Measurements from ENCODE around the gene COMP. TPM values are rescaled to one million over a fixed set of nuclear protein-coding genes. Genes with fewer than 3 reads are reported as not detected.
A peak's percentile ranks its signal among the peaks of the same experiment; 100 is the strongest.

COMP gene
- total RNA-seq, 1 experiment from 2014 or later, result 0.16 TPM

DNA sequence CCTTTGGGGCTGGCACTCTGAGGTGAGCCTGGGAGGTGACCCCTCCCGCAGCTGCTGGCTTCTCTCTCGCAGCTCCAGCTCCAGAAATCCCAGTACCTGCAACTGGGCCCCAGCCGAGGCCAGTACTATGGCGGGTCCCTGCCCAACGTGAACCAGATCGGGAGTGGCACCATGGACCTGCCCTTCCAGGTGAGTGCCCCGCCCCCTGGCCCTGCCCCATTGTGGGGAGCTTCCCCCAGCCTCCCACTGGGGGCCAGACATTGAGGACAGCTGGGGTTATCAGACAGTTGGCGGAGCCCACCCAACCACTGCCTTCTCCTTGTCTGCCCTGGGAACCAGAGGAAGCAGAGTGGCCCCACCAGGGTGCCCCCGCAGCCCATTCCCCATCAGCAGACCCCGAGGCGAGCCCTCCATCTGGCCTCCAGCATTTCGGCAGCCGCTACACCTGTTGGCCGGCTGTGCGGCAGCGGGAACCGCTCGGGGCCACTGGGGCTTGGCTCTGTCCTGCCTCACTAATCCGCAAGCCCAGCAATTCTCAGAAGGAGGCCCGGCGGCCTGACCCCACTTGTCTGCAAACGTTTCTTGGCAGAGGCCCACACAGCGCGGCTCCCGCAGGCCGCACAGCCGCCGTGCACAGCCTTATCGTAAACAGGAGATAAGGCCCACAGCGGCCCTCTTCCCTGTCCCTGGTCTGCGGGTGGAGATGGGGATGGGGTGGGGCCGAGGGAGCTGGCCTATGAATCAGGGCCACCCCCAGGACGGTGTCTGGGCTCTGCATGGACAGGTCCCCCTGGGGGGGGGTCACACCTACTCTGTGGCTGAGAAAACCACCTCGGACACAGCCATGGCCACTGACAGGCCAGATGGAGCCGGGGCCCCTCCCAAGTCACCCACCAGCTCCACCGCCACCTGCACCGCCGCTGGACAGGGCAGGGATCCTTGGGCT is 48.0 kb downstream of the COMP start:
- H3K4me1 Mint-ChIP-seq (ENCODE audit: low read depth, unreplicated experiment), result peaks cover 15% of the 10 kb centered on the region
- Histone ChIP-seq H3K9me3 (no peaks in the 10 kb centered on the region), H3K4me3 (ENCODE audit: low read depth, low read length) (no peak overlapping the region), H3K36me3 (ENCODE audit: control insufficient read depth, insufficient read depth, low read length) (no peaks in the 10 kb centered on the region), H3K4me1 (peaks cover 58% of the 10 kb centered on the region), H3K27me3 (replicated peaks; ENCODE audit: control insufficient read depth, insufficient read depth, low read length) (no peaks in the 10 kb centered on the region)
- peak overlapping the region; percentile 73 for H3K27ac Mint-ChIP-seq (ENCODE audit: unreplicated experiment)
- H3K36me3 Mint-ChIP-seq (ENCODE audit: insufficient read depth, unreplicated experiment), result peaks cover 12% of the 10 kb centered on the region
- H3K9me3 Mint-ChIP-seq (ENCODE audit: unreplicated experiment), result no peaks in the 10 kb centered on the region
- no TSS peak for BruUV-seq (replicated peaks)
- peak; percentile 47 to 72 for DNase-seq
- CTCF ChIA-PET, result interaction anchor here (0.5 to 0.8 kb wide), 2 partner anchors 28 to 148 kb away, joined by 3 read pairs; no protein-coding TSS in a partner anchor
- intact Hi-C loops (cut with micrococcal nuclease; ENCODE audit: unreplicated experiment), result no loop called here
- H3K4me3 Mint-ChIP-seq (ENCODE audit: unreplicated experiment), result no peak overlapping the region
- TF ChIP-seq, protein P1, sequence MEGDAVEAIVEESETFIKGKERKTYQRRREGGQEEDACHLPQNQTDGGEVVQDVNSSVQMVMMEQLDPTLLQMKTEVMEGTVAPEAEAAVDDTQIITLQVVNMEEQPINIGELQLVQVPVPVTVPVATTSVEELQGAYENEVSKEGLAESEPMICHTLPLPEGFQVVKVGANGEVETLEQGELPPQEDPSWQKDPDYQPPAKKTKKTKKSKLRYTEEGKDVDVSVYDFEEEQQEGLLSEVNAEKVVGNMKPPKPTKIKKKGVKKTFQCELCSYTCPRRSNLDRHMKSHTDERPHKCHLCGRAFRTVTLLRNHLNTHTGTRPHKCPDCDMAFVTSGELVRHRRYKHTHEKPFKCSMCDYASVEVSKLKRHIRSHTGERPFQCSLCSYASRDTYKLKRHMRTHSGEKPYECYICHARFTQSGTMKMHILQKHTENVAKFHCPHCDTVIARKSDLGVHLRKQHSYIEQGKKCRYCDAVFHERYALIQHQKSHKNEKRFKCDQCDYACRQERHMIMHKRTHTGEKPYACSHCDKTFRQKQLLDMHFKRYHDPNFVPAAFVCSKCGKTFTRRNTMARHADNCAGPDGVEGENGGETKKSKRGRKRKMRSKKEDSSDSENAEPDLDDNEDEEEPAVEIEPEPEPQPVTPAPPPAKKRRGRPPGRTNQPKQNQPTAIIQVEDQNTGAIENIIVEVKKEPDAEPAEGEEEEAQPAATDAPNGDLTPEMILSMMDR (IDR thresholded peaks at IDR 0.05; ENCODE audit: insufficient read depth in 1 of 2, low read depth in 1 of 2, low read length in 1 of 2, severe bottlenecking in 1 of 2, unreplicated experiment in 1 of 2), result no peak
- H3K27me3 Mint-ChIP-seq (ENCODE audit: insufficient read depth, unreplicated experiment), result no peaks in the 10 kb centered on the region
- POLR2A ChIA-PET, result no interaction called here

DNA sequence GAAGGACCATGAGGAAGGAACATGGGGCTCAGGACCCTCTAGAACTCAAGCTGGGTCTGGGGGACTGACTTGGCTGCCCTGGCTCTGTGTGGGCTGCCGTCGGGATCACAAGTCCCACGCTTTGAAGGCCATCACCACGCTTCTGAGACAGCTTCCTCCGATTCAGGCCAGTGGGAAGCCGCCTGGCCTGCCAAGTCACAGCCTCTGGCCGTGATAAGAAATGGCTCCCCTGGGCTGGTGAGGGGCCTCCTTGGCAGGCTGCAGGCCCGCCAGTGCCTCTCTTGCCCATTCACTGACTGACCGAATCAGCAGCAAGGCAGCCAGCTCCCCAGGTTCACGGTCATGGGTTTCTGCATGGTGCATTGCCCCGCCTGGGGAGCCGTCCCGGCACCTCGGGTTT is 48.8 kb downstream of the COMP start:
- peaks cover 12% of the 10 kb centered on the region for H3K36me3 Mint-ChIP-seq (ENCODE audit: insufficient read depth, unreplicated experiment)
- peaks cover 66% of the 10 kb centered on the region for H3K4me1 ChIP-seq
- no peaks in the 10 kb centered on the region for H3K36me3 ChIP-seq (ENCODE audit: control insufficient read depth, insufficient read depth, low read length)
- no peak overlapping the region for H3K4me3 Mint-ChIP-seq (ENCODE audit: unreplicated experiment)
- TF ChIP-seq, protein P1 (IDR thresholded peaks at IDR 0.05; ENCODE audit: insufficient read depth in 1 of 2, low read depth in 1 of 2, low read length in 1 of 2, severe bottlenecking in 1 of 2, unreplicated experiment in 1 of 2), result no peak
- H3K9me3 ChIP-seq, result no peaks in the 10 kb centered on the region
- H3K9me3 Mint-ChIP-seq (ENCODE audit: unreplicated experiment), result no peaks in the 10 kb centered on the region
- ChIA-PET POLR2A (no interaction called here), CTCF (interaction anchor here (0.5 to 0.8 kb wide), 2 partner anchors 29 to 149 kb away, joined by 3 read pairs; no protein-coding TSS in a partner anchor)
- peaks cover 23% of the 10 kb centered on the region for H3K4me1 Mint-ChIP-seq (ENCODE audit: low read depth, unreplicated experiment)
- BruUV-seq (replicated peaks), result no TSS peak
- DNase-seq, result no peak
- H3K4me3 ChIP-seq (ENCODE audit: low read depth, low read length), result no peak overlapping the region
- H3K27ac Mint-ChIP-seq (ENCODE audit: unreplicated experiment), result peak overlapping the region; percentile 94
- no peaks in the 10 kb centered on the region for H3K27me3 Mint-ChIP-seq (ENCODE audit: insufficient read depth, unreplicated experiment)
- no peaks in the 10 kb centered on the region for H3K27me3 ChIP-seq (replicated peaks; ENCODE audit: control insufficient read depth, insufficient read depth, low read length)
- intact Hi-C loops (cut with micrococcal nuclease; ENCODE audit: unreplicated experiment), result no loop called here

DNA sequence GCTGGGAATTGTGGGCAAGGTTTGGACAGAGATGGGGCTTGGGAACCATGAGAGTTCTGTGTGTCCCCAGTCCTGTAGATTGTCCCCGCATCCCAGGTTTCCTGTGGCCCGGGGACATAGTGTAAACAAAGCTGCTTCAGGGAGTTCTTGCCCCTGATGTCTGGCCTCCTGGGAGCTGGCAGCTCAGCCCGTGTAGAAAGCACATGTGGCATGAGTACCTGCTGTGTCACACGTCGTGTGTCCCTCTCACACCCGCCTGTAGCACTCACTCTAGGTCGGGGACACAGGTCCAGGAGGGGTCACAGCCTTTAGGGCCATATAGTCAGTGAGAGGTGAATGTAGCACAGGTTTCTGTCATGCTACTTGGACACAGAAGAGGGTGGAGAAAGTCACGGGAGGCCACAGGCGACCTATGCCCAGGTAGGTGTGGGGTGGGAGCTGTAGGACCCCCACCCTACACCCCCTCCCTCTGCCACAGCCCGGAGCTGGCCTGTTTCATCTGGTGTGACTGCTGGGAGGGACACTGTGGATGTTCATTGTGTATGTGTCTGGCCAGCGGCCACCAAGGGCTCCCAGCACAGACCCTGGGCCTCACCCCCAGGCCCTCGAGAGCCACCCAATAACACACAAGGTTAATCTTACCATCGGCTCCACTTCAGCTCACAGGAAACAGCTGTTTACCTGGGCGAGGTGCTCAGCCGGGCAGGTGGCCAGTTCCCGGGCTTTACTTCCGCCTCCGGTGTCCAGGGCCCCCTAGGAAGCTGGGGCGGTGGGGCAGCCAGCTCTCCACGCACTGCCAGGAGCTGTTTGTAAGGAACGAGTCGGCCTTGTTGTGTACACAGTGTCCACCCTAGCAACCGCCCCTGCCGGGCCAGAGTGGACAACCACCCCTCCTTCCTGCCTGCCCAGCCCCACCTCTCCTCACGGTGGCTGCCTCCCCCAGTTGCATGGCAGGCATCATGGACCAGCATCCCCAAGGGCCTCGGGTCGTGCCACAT is 49.7 kb downstream of the COMP start:
- Mint-ChIP-seq H3K27me3 (ENCODE audit: insufficient read depth, unreplicated experiment) (no peaks in the 10 kb centered on the region), H3K4me3 (ENCODE audit: unreplicated experiment) (peak overlapping the region; percentile 59), H3K27ac (ENCODE audit: unreplicated experiment) (peak overlapping the region; percentile 94), H3K9me3 (ENCODE audit: unreplicated experiment) (no peaks in the 10 kb centered on the region), H3K36me3 (ENCODE audit: insufficient read depth, unreplicated experiment) (peaks cover 12% of the 10 kb centered on the region), H3K4me1 (ENCODE audit: low read depth, unreplicated experiment) (peaks cover 23% of the 10 kb centered on the region)
- H3K9me3 ChIP-seq, result no peaks in the 10 kb centered on the region
- H3K4me3 ChIP-seq (ENCODE audit: low read depth, low read length), result no peak overlapping the region
- DNase-seq, result no peak
- peaks cover 73% of the 10 kb centered on the region for H3K4me1 ChIP-seq
- CTCF ChIA-PET, result interaction anchor here (1.8 kb wide), 1 partner anchor 152 kb away, joined by 6 read pairs; no protein-coding TSS in a partner anchor
- no peaks in the 10 kb centered on the region for H3K27me3 ChIP-seq (replicated peaks; ENCODE audit: control insufficient read depth, insufficient read depth, low read length)
- TF ChIP-seq, protein P1 (IDR thresholded peaks at IDR 0.05; ENCODE audit: insufficient read depth in 1 of 2, low read depth in 1 of 2, low read length in 1 of 2, severe bottlenecking in 1 of 2, unreplicated experiment in 1 of 2), result no peak
- no peaks in the 10 kb centered on the region for H3K36me3 ChIP-seq (ENCODE audit: control insufficient read depth, insufficient read depth, low read length)
- intact Hi-C loops (cut with micrococcal nuclease; ENCODE audit: unreplicated experiment), result no loop called here
- POLR2A ChIA-PET, result interaction anchor here (0.8 kb wide), 1 partner anchor 178 kb away, joined by 4 read pairs; the partner anchor contains the start of genes COPE and DDX49
- no TSS peak for BruUV-seq (replicated peaks)

Measured in Caco-2 (cell line).